Stimulated activated CD4-positive, alpha-beta T cell treated with anti-CD3 and anti-CD28 coated beads, Interleukin-2, amount 100 ng/mL, for 24 hours (primary cell): ENCODE measurements around the gene SYDE2.

Experiments
- DNase-seq, 2 donors: peaks; one replicate each; pipeline ENCODE4 v3.0.0-alpha.2; 2020

The SYDE2 gene

DNA sequence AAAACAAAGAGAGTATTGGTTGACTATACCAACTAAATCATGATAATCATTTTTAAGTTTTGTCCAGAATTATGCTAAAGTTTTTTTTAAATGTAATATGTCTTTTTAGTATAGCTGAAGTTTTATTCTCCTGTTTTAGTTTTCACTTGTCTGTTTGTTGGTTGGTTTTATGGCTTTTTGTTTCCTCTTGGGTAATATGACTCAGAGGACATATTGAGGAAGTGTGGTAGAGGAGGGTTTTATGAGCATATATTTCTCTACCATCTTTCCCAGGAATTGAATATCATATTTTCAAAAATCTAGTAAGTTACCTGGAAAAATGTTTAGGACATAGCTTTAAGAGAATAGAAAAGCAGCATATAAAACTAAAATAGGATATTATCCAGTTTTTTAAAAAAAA, 84.0 kb downstream of the SYDE2 start:
- DNase-seq: no peak

DNA sequence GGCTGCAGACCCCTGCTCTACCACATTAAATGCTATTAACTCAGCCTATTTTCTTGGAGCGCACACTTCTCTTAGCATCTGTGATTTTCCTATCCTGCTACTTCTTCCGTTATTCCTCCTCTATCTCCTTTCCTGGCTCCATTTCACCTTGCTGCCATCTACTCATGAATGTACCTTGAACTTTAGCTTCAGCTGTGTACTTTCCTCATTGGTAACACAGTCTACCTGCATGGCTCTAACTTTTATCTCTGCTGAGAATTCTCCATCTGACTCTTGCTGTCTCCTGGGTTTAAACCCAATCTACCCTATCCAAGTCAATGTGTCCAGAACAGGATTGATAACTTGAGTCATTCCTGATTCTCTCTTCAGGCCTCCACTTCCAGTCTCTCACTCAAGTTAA, 84.9 kb downstream of the SYDE2 start:
- DNase-seq: no peak

DNA sequence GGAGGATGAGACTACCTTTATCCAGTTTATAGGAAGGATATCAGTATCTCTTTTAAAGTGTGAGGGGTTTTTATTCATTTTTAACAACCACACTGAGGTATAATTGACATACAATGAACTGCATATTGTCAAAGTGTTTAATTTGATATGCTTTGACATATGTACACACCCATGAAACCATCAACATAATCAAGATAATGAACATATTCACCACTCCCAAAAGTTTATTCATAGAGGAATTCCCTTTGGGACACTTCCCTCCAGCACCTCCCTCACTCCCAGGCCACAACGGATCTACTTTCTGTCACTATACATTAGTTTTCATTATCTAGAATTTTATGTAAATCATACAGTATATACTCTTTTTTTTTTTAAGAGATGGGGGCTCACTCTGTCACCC, 89.1 kb downstream of the SYDE2 start:
- DNase-seq: no peak

DNA sequence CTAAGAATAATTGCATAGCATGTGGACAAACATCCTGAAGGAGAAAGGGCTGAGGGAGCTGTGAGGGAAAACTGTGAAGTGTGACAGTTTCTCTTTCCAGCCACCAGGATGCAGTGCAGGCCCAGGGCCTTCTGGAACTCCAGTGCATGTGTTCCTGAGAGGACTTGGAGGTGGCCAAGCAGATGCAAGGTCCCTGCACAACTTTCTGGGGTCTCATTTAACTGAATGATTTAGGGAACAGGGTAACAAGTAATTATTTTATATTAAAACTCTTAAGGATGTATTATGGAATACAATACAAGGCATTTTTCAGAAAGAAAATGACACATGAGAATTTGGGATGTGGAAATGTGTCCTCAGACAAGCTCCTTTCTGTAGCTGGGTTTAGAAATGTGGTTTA, 91.3 kb downstream of the SYDE2 start:
- peak; percentile 29 to 32 for DNase-seq
